SK-N-SH (cell line): ENCODE measurements around the gene EPHA5. TPM values are rescaled to one million over a fixed set of nuclear protein-coding genes. Genes with fewer than 3 reads are reported as not detected.

Experiments used
- CTCF ChIA-PET: fragments of 300-600, 350-600 bp; formaldehyde crosslinking; extraction: SDS; loops from one replicate; lab custom pipeline; 2021; lab: Yijun Ruan, JAX
- POLR2A ChIA-PET: fragments of 350-600 bp; sonication (Branson Sonifier 250); formaldehyde crosslinking; extraction: SDS; loops from one replicate; lab custom pipeline; 2020; ENCODE audit warnings: antibody characterized with exemption, inconsistent platforms; lab: Yijun Ruan, JAX
- DNase-seq: peaks from one replicate; pipeline ENCODE4 v3.0.0; 2012
- H2AFZ ChIP-seq: fragments of 200-600 bp; sonication (generic); 2 replicates; pipeline ENCODE4 v1.8.1; 2016; ENCODE audit warnings: antibody characterized with exemption, mild to moderate bottlenecking, low read depth
- H3F3A ChIP-seq: fragments of 200-600 bp; sonication (generic); replicated peaks from 2 replicates; pipeline ENCODE3; 2016; ENCODE audit warnings: antibody characterized with exemption, mild to moderate bottlenecking; ENCODE audit not compliant: insufficient read depth
- H3K27ac ChIP-seq, 2 experiments: fragments of 200-500 bp in 1 of 2; fragments of 200-600 bp in 1 of 2; sonication (Bioruptor generic) in 1 of 2; sonication (generic), shearing (Covaris generic) in 1 of 2; 2 replicates each; pipeline versions ENCODE4 v1.5.1 to v1.6.1; 2014 to 2016; ENCODE audit warnings: low read depth in 2 of 2, inconsistent platforms in 1 of 2, low read length in 1 of 2, mild to moderate bottlenecking in 1 of 2, mixed read lengths in 1 of 2
- H3K27me3 ChIP-seq: fragments of 200-600 bp; sonication (generic), shearing (Covaris generic); 2 replicates; pipeline ENCODE4 v1.6.1; 2016; ENCODE audit warnings: mixed run types; ENCODE audit not compliant: insufficient read depth
- H3K36me3 ChIP-seq, 2 experiments: fragments of 200-500 bp in 1 of 2; fragments of 200-600 bp in 1 of 2; sonication (Bioruptor generic) in 1 of 2; sonication (generic) in 1 of 2; replicated peaks in 1 of 2; 2 replicates each; pipeline versions ENCODE3 to v1.5.1; 2014 to 2016; ENCODE audit warnings: low read length in 1 of 2, mild to moderate bottlenecking in 1 of 2; ENCODE audit not compliant: insufficient read depth in 2 of 2, control insufficient read depth in 1 of 2
- H3K4me1 ChIP-seq, 2 experiments: fragments of 200-500 bp in 1 of 2; fragments of 200-600 bp in 1 of 2; sonication (Bioruptor generic) in 1 of 2; sonication (generic), shearing (Covaris generic) in 1 of 2; 2 replicates each; pipeline versions ENCODE4 v1.5.1 to v1.6.1; 2014 to 2016; ENCODE audit warnings: low read depth in 1 of 2, low read length in 1 of 2, mixed run types in 1 of 2; ENCODE audit not compliant: insufficient read depth in 2 of 2, control insufficient read depth in 1 of 2
- H3K4me2 ChIP-seq: fragments of 200-600 bp; sonication (generic), shearing (Covaris generic); 2 replicates; pipeline ENCODE4 v1.6.1; 2017; ENCODE audit warnings: mixed run types
- H3K4me3 ChIP-seq, 2 experiments: fragments of 200-500 bp in 1 of 2; fragments of 200-600 bp in 1 of 2; sonication (Bioruptor generic) in 1 of 2; sonication (generic), shearing (Covaris generic) in 1 of 2; 2 replicates each; pipeline versions ENCODE4 v1.5.1 to v1.8.1; 2014 to 2016; ENCODE audit warnings: low read depth in 2 of 2, inconsistent platforms in 1 of 2, low read length in 1 of 2, mild to moderate bottlenecking in 1 of 2, mixed read lengths in 1 of 2, moderate library complexity in 1 of 2
- H3K79me2 ChIP-seq: fragments of 200-600 bp; sonication (generic); 2 replicates; pipeline ENCODE4 v1.8.1; 2017; ENCODE audit warnings: mild to moderate bottlenecking; ENCODE audit not compliant: insufficient read depth
- H3K9ac ChIP-seq: fragments of 200-600 bp; sonication (generic); 2 replicates; pipeline ENCODE4 v1.6.1; 2017; ENCODE audit warnings: mixed run types
- H3K9me2 ChIP-seq: fragments of 200-600 bp; sonication (generic); 2 replicates; pipeline ENCODE4 v1.6.1; 2017; ENCODE audit warnings: mixed run types
- H3K9me3 ChIP-seq: fragments of 200-600 bp; sonication (generic); 2 replicates; pipeline ENCODE4 v1.6.1; 2017; ENCODE audit warnings: mixed run types, mild to moderate bottlenecking, moderate library complexity
- H4K20me1 ChIP-seq: fragments of 200-600 bp; sonication (generic); 2 replicates; pipeline ENCODE4 v1.6.1; 2017; ENCODE audit warnings: mild to moderate bottlenecking, mixed run types; ENCODE audit not compliant: insufficient read depth
- CHD2 ChIP-seq: fragments of 150-350 bp; IDR thresholded peaks from 2 replicates; pipeline ENCODE4 v1.6.1; 2018; ENCODE audit warnings: low read length; ENCODE audit not compliant: partially characterized antibody
- ELF1 ChIP-seq: IDR thresholded peaks from 2 replicates; pipeline ENCODE4 v1.4.0; 2012
- EZH2phosphoT487 ChIP-seq: fragments of 200-600 bp; sonication (generic); IDR thresholded peaks from 2 replicates; pipeline ENCODE4 v1.6.1; 2017; ENCODE audit warnings: low read depth, mixed run types, mild to moderate bottlenecking, antibody characterized with exemption, moderate library complexity, borderline replicate concordance
- FOXJ3 ChIP-seq: sonication (generic); formaldehyde crosslinking; IDR thresholded peaks from 2 replicates; pipeline ENCODE4 v1.5.1; 2020; ENCODE audit warnings: mild to moderate bottlenecking, missing genetic modification reagents
- FOXM1 ChIP-seq: IDR thresholded peaks from 2 replicates; pipeline ENCODE4 v1.4.0; 2012; ENCODE audit warnings: low read depth, mild to moderate bottlenecking
- GABPA ChIP-seq: IDR thresholded peaks from 2 replicates; pipeline ENCODE4 v1.4.0; 2012; ENCODE audit warnings: low read depth, mild to moderate bottlenecking
- JUND ChIP-seq: IDR thresholded peaks from 2 replicates; pipeline ENCODE4 v1.4.0; 2012
- MEF2A ChIP-seq: IDR thresholded peaks from 2 replicates; pipeline ENCODE4 v1.4.0; 2012; ENCODE audit warnings: low read depth, borderline replicate concordance
- NFIC ChIP-seq: IDR thresholded peaks from 2 replicates; pipeline ENCODE4 v1.4.0; 2012; ENCODE audit warnings: borderline replicate concordance
- NRF1 ChIP-seq: IDR thresholded peaks from 2 replicates; pipeline ENCODE4 v1.6.1; 2012; ENCODE audit warnings: low read depth, mild to moderate bottlenecking, low read length
- POLR2AphosphoS5 ChIP-seq: IDR thresholded peaks from 2 replicates; pipeline ENCODE4 v1.6.1; 2012; ENCODE audit warnings: low read depth, low read length
- RAD21 ChIP-seq: IDR thresholded peaks from 2 replicates; pipeline ENCODE4 v1.6.1; 2012; ENCODE audit warnings: mild to moderate bottlenecking, low read length
- RCOR1 ChIP-seq: fragments of 150-350 bp; IDR thresholded peaks from 2 replicates; pipeline ENCODE4 v1.6.1; 2017; ENCODE audit warnings: antibody characterized with exemption, low read length
- RFX5 ChIP-seq: IDR thresholded peaks from 2 replicates; pipeline ENCODE4 v1.6.1; 2012; ENCODE audit warnings: mild to moderate bottlenecking, improper control_type of control experiment, low read length
- RXRA ChIP-seq: IDR thresholded peaks from 2 replicates; pipeline ENCODE4 v1.4.0; 2012; ENCODE audit warnings: low read depth, mild to moderate bottlenecking, borderline replicate concordance
- SIN3A ChIP-seq: IDR thresholded peaks from 2 replicates; pipeline ENCODE4 v1.6.1; 2012; ENCODE audit warnings: low read depth, mild to moderate bottlenecking, low read length, moderate library complexity, borderline replicate concordance
- SMC3 ChIP-seq: IDR thresholded peaks from 2 replicates; pipeline ENCODE4 v1.6.1; 2012; ENCODE audit warnings: low read depth, low read length, improper control_type of control experiment
- YY1 ChIP-seq: IDR thresholded peaks from 2 replicates; pipeline ENCODE4 v1.4.0; 2012; ENCODE audit warnings: low read depth, mild to moderate bottlenecking
- WGBS: methylation state at CpG from one replicate; pipeline ENCODE4 v1.1.6; 2017; ENCODE audit warnings: low lambda C conversion rate; 5-methylcytosine and 5-hydroxymethylcytosine counted together
- polyA plus RNA-seq, 3 experiments: library from polyadenylated mRNA; depleted of rRNA; stranded (reverse); fragments of >200 nt; gene quantifications; 2 replicates each; pipeline ENCODE4 v1.2.3, GENCODE V29; 2012
- TF ChIP-seq, protein P1 (sequence below): IDR thresholded peaks from 2 replicates; pipeline ENCODE4; 2012
- TF ChIP-seq, protein P2 (sequence below): IDR thresholded peaks from 2 replicates; pipeline ENCODE4 v1.4.0; 2012; ENCODE audit warnings: low read depth
- TF ChIP-seq, protein P3 (sequence below): IDR thresholded peaks from 2 replicates; pipeline ENCODE4 v1.4.0; 2012; ENCODE audit warnings: low read depth, borderline replicate concordance
- TF ChIP-seq, protein P4 (sequence below): IDR thresholded peaks from 2 replicates; pipeline ENCODE4 v1.4.0; 2012; ENCODE audit warnings: low read depth, borderline replicate concordance
- TF ChIP-seq, protein P5 (sequence below): fragments of 150-350 bp; IDR thresholded peaks from 2 replicates; pipeline ENCODE4 v1.6.1; 2017; ENCODE audit warnings: antibody characterized with exemption, low read length, low read depth, borderline replicate concordance

The EPHA5 gene
- polyA plus RNA-seq, 1 of the 3 experiments (the other 2 are of a cell fraction): not detected

DNA sequence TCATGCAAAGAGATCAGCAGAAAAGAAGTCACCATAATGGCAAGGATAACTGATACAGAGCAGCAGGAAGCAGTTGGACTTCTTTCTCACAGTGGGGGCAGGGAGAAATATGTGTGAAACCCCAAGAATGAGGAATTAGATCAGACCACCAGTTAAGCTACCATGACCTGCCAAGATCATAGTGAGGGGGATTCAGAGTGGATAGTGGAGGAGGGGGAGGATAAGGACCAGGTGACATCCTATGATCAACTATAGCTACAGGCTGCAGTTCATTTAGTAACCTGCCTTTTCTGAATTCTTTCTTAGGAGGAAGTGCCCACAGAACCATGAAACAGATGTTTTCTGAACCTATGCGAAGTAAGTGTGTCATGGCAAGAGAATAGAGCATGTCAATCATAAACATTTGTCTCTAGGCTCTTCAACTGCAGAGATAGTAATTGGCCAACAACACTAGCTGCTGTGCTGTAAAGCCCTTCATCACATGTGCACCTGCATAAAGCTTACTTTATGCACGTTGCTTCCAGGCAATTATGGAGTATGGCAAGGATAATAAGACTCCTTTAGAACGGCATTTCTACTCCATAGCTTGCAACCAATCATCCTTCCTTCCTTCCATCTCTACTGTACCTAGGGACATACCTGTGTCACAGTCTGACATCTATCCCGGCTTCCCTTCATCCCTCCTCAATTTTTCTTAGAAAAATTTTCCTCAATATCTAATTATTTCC, 329.7 kb downstream of the EPHA5 start:
- no peaks in the 10 kb centered on the region for H3K9me2 ChIP-seq
- no peak overlapping the region for H3K9ac ChIP-seq
- ChIA-PET CTCF (no interaction called here), POLR2A (no interaction called here)
- no peaks in the 10 kb centered on the region for H3K36me3 ChIP-seq
- no peaks in the 10 kb centered on the region for H3K4me1 ChIP-seq
- H3K9me3 ChIP-seq: no peaks in the 10 kb centered on the region; the same call in 1 of the 2 replicates
- TF ChIP-seq FOXM1 (no peak), ELF1 (no peak), POLR2AphosphoS5 (no peak), RAD21 (no peak), EZH2phosphoT487 (no peak), YY1 (no peak), RXRA (no peak), JUND (no peak), SMC3 (no peak), NFIC (no peak)
- TF ChIP-seq, protein P1, sequence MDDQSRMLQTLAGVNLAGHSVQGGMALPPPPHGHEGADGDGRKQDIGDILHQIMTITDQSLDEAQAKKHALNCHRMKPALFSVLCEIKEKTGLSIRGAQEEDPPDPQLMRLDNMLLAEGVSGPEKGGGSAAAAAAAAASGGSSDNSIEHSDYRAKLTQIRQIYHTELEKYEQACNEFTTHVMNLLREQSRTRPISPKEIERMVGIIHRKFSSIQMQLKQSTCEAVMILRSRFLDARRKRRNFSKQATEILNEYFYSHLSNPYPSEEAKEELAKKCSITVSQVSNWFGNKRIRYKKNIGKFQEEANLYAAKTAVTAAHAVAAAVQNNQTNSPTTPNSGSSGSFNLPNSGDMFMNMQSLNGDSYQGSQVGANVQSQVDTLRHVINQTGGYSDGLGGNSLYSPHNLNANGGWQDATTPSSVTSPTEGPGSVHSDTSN: no peak
- TF ChIP-seq, protein P2, sequence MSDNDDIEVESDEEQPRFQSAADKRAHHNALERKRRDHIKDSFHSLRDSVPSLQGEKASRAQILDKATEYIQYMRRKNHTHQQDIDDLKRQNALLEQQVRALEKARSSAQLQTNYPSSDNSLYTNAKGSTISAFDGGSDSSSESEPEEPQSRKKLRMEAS: no peak
- TF ChIP-seq, protein P3, sequence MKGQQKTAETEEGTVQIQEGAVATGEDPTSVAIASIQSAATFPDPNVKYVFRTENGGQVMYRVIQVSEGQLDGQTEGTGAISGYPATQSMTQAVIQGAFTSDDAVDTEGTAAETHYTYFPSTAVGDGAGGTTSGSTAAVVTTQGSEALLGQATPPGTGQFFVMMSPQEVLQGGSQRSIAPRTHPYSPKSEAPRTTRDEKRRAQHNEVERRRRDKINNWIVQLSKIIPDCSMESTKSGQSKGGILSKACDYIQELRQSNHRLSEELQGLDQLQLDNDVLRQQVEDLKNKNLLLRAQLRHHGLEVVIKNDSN: no peak
- TF ChIP-seq, protein P4, sequence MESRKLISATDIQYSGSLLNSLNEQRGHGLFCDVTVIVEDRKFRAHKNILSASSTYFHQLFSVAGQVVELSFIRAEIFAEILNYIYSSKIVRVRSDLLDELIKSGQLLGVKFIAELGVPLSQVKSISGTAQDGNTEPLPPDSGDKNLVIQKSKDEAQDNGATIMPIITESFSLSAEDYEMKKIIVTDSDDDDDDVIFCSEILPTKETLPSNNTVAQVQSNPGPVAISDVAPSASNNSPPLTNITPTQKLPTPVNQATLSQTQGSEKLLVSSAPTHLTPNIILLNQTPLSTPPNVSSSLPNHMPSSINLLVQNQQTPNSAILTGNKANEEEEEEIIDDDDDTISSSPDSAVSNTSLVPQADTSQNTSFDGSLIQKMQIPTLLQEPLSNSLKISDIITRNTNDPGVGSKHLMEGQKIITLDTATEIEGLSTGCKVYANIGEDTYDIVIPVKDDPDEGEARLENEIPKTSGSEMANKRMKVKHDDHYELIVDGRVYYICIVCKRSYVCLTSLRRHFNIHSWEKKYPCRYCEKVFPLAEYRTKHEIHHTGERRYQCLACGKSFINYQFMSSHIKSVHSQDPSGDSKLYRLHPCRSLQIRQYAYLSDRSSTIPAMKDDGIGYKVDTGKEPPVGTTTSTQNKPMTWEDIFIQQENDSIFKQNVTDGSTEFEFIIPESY: no peak
- TF ChIP-seq, all 33 proteins: peak for 0
- Histone ChIP-seq H2AFZ (no peak overlapping the region), H3F3A (no peaks in the 10 kb centered on the region), H4K20me1 (no peaks in the 10 kb centered on the region), H3K27ac (no peak overlapping the region), H3K4me3 (no peak overlapping the region), H3K79me2 (no peaks in the 10 kb centered on the region), H3K27me3 (no peaks in the 10 kb centered on the region), H3K4me2 (no peak overlapping the region)
- WGBS: 12% methylated on average over 4 of the region's 4 CpGs
- DNase-seq: no peak

DNA sequence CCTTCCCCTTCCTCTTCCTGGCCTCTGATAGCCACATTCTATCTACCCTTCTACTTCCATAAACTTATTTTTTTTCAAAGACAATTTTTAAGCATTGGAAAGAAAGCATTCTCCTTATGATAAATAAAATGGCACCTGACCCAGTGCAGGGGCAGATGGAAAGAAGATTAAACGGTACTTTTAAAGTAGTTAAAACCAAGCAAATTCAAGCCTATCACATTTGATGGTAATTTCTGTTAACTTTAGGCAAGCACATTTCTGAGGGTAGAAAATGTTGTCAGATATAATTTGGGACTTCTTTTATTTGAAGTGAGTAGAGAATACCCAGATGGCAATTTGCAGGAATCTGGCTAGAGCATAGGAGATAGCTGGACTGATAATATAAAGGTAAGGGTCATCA, 332.9 kb downstream of the EPHA5 start:
- POLR2A ChIA-PET: no interaction called here
- no peaks in the 10 kb centered on the region; the same call in 1 of the 2 replicates for H3K27me3 ChIP-seq
- WGBS: 12% methylated on average over 1 of the region's 1 CpG
- no peak overlapping the region for H3K4me3 ChIP-seq
- no peak for DNase-seq
- H4K20me1 ChIP-seq: no peaks in the 10 kb centered on the region
- CTCF ChIA-PET: no interaction called here
- H3K27ac ChIP-seq: no peak overlapping the region
- H3K36me3 ChIP-seq: no peaks in the 10 kb centered on the region
- H3K4me1 ChIP-seq: no peaks in the 10 kb centered on the region
- no peak overlapping the region for H3K4me2 ChIP-seq
- no peaks in the 10 kb centered on the region for H3F3A ChIP-seq
- H3K9ac ChIP-seq: no peak overlapping the region
- no peak overlapping the region for H2AFZ ChIP-seq
- no peaks in the 10 kb centered on the region for H3K79me2 ChIP-seq
- no peaks in the 10 kb centered on the region for H3K9me2 ChIP-seq
- no peaks in the 10 kb centered on the region; the same call in 1 of the 2 replicates for H3K9me3 ChIP-seq
- TF ChIP-seq MEF2A (no peak), CHD2 (no peak), SIN3A (no peak), RCOR1 (no peak), GABPA (no peak), RXRA (no peak), FOXM1 (no peak), EZH2phosphoT487 (no peak), RFX5 (no peak), NRF1 (no peak), FOXJ3 (CRISPR knock-in tag) (no peak)
- TF ChIP-seq, protein P5, sequence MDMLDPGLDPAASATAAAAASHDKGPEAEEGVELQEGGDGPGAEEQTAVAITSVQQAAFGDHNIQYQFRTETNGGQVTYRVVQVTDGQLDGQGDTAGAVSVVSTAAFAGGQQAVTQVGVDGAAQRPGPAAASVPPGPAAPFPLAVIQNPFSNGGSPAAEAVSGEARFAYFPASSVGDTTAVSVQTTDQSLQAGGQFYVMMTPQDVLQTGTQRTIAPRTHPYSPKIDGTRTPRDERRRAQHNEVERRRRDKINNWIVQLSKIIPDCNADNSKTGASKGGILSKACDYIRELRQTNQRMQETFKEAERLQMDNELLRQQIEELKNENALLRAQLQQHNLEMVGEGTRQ: no peak
